ENCODE measurements around the gene HMGN3.

- TF ChIP-seq EZH2 (IDR thresholded peaks at IDR 0.05; ENCODE audit: low read length, unreplicated experiment) (no peak), EZH2phosphoT487 (IDR thresholded peaks at IDR 0.05; ENCODE audit: borderline replicate concordance, low read length) (no peak)
- TF ChIP-seq, protein P1, sequence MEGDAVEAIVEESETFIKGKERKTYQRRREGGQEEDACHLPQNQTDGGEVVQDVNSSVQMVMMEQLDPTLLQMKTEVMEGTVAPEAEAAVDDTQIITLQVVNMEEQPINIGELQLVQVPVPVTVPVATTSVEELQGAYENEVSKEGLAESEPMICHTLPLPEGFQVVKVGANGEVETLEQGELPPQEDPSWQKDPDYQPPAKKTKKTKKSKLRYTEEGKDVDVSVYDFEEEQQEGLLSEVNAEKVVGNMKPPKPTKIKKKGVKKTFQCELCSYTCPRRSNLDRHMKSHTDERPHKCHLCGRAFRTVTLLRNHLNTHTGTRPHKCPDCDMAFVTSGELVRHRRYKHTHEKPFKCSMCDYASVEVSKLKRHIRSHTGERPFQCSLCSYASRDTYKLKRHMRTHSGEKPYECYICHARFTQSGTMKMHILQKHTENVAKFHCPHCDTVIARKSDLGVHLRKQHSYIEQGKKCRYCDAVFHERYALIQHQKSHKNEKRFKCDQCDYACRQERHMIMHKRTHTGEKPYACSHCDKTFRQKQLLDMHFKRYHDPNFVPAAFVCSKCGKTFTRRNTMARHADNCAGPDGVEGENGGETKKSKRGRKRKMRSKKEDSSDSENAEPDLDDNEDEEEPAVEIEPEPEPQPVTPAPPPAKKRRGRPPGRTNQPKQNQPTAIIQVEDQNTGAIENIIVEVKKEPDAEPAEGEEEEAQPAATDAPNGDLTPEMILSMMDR (conservative IDR thresholded peaks at IDR 0.05; ENCODE audit: low read depth, low read length): no peak
Measured at GRCh38 chr6:79231101-79231500, 3.4 kb downstream of the HMGN3 start.
